Retinal pigment epithelial cell (primary cell): Measurements from ENCODE around the gene EFR3B.

ENCODE experiments used
- DNase-seq: peaks from one replicate; pipeline ENCODE4 v3.0.0-alpha.2; 2010; ENCODE audit warnings: low read depth
- H3K4me3 ChIP-seq: 2 replicates; pipeline ENCODE4 v1.5.1; 2011; ENCODE audit warnings: mild to moderate bottlenecking, low read length, control low read depth, moderate library complexity
- TF ChIP-seq, protein P1 (sequence below): conservative IDR thresholded peaks from 2 replicates; pipeline ENCODE4 v1.5.1; 2011; ENCODE audit warnings: low read depth, low read length, control low read depth, inconsistent platforms

EFR3B gene

DNA sequence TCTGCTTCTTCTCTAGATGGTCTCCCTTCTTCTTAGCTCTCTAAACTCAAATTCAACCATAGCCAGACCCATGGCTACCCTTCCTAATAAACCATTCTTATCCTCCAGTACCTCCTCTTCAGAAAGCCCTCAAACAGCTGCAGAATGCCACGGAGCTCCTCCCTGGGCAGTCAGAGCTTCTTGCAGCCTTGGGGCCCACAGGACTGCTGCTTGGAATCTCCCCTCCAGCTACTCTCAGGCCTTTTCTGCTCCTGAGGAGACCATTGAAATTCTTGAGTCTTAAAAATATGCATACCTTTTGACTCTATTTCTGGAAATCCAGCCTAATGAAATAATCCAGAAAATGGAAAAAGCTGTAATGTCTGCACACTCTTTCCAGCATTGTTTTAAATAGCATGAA, 30.7 kb downstream of the EFR3B start:
- TF ChIP-seq, protein P1, sequence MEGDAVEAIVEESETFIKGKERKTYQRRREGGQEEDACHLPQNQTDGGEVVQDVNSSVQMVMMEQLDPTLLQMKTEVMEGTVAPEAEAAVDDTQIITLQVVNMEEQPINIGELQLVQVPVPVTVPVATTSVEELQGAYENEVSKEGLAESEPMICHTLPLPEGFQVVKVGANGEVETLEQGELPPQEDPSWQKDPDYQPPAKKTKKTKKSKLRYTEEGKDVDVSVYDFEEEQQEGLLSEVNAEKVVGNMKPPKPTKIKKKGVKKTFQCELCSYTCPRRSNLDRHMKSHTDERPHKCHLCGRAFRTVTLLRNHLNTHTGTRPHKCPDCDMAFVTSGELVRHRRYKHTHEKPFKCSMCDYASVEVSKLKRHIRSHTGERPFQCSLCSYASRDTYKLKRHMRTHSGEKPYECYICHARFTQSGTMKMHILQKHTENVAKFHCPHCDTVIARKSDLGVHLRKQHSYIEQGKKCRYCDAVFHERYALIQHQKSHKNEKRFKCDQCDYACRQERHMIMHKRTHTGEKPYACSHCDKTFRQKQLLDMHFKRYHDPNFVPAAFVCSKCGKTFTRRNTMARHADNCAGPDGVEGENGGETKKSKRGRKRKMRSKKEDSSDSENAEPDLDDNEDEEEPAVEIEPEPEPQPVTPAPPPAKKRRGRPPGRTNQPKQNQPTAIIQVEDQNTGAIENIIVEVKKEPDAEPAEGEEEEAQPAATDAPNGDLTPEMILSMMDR, result no peak
- H3K4me3 ChIP-seq, result no peak overlapping the region
- no peak for DNase-seq

DNA sequence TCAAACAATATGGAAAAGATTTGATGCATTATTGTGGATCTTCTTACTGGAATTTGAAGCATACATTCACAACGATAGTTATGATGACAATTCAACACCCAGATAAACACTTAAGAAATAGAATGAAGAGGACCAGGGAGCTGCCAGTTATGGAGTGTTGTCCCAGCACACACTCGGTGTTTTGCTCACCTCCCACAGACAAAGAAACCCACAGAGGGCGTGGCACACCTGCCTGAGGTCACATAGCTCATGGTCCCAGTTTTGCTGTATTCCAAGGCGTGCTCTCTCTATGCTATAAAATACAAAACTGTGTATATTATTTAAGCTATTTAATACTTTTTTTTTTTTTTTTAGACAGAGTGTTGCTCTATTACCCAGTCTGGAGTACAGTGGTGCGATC, 31.1 kb downstream of the EFR3B start:
- H3K4me3 ChIP-seq, result no peak overlapping the region
- TF ChIP-seq, protein P1, result no peak
- DNase-seq, result no peak

DNA sequence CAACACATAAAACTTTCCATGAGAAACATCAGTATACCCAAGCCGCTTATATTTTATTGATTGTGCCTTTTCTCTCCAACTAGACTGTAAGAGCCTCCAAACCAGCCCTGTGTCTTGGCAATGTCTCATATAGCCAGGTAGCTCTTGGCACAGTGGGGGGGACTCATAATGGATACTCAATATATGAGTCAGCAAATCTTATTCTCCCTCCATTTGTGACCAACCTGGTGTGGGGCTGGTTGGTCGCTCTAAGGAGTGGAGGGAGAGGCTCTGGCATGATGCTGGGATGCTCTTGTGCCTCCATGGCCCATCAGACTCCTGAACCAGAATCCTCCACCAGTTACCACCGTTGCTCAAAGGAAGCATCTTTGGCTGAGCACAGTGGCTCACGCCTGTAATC, 32.0 kb downstream of the EFR3B start:
- DNase-seq, result no peak
- H3K4me3 ChIP-seq, result no peak overlapping the region
- TF ChIP-seq, protein P1, result no peak

DNA sequence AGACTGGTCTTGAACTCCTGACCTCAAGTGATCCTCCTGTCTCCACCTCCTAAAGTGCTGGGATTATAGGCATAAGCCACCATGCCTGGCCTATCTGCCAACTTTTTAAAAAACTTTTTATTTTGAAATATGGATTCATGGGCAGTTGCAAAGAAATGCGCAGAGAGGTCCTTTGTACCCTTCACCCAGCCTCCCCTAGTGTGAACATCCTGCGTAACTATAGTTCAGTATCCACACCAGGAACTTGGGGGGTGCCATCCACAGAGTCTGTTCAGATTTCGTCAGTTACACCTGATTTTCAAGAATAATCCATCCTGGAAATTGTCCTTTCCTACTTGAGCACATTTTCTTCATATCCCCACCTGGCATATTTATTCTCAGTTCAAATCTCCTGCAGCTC, 33.0 kb downstream of the EFR3B start:
- no peak for DNase-seq
- TF ChIP-seq, protein P1, result no peak
- H3K4me3 ChIP-seq, result no peak overlapping the region

DNA sequence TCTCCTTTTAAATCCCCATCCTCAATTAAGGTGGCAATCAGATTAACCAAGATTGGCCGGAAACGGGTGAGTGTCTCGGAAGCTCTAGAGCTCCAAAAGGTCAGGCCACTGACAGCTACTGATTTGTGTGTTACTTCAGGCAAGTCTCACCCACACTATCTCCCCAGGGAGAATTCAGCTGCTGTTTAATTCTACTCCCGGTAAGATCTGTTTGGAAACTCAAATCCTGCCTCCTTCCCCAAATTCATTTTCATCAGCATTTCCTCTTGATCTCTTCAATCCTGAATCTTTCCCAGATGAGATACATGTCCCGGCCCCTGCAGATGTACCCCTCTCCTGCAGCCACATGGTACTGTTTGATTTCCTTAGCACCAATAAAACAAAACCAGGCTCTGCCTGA, 34.9 kb downstream of the EFR3B start:
- no peak overlapping the region for H3K4me3 ChIP-seq
- no peak for DNase-seq
- TF ChIP-seq, protein P1, result no peak

DNA sequence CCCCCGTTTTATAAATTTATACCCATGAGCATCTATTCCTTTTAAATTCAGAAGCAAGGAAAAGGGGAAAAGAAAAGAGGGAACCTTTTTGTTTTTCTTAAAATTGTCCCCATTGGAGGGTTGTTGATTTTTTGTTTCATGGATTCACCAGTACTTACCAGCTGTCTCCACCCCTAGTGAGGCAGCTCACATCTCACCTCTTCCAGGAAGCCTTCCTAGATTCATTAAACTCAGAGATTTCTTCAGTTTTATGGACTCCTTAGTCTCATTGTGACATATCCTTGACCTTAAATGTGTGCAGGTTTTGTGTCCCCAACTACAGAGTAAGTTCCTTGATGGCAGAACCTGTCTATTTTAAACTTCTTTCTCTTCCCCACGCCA, 35.9 kb downstream of the EFR3B start:
- H3K4me3 ChIP-seq, result no peak overlapping the region
- TF ChIP-seq, protein P1, result no peak
- DNase-seq, result no peak

DNA sequence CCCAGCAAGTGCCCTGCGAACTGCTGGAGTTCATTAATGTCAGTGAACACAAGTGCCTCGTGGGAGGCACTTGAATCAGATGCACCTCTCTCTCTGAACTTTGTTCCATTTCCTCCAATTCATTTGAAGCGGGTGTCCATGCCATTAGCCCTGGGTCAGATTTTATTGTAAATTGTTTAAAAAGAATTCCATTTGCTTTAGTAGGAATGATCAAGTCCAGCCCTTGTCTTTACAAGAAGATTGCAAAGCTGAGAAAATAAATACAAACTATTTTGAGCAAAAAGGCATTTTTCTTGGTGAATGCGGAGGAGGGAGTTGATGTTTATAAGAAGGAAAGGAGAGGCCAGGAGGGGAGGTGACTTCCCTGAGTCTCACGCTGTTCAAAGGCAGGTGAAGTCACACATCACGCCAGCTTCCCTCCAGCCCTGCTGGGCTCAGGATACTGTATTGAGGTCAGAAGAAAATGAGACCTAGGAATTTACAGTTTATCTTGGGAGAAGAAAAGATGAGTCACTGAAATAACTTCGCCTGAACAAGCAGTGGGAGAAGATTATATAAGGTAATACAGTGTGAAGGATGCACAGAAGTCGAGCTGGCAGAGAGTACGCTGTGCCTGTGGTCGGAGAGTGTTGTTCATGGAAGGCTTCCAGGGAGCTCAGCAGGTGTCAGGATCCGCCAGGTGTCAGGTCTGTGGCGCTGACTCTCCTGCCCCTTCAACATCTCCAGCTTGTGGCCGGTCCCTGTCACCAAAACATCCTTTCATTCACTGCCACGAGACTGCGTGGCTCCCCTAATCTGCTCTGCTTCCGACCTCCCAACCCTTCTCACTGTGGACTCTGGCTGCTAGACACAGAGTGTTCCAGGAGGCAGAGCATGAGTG, 36.5 kb downstream of the EFR3B start:
- TF ChIP-seq, protein P1, result no peak
- no peak overlapping the region for H3K4me3 ChIP-seq
- DNase-seq, result peak; percentile 61
